ENCODE data around the gene MEGF6.

DNA sequence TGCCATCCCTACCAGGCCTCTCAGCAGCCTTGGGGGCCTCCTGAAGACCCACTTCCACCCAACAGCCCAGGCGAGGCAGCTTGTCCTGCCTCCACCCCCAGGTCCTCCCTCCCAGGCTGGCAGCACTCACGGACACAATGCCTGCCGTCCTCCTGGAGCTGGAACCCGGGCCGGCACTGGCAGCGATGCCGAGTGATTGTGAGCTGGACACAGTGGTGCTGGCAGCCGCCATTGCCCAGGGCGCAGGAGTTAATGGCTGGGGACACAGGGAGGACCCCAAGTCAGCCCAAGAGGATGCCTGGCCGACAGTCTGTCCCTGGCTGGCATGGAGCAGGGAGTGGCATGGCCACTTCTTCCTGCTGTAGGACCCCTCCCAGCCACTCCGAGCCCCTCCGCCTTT lies 96.0 kb downstream of the MEGF6 start:
- TF ChIP-seq EZH2phosphoT487 (IDR thresholded peaks at IDR 0.05; ENCODE audit: borderline replicate concordance, low read length), result no peak
- TF ChIP-seq, protein P1, sequence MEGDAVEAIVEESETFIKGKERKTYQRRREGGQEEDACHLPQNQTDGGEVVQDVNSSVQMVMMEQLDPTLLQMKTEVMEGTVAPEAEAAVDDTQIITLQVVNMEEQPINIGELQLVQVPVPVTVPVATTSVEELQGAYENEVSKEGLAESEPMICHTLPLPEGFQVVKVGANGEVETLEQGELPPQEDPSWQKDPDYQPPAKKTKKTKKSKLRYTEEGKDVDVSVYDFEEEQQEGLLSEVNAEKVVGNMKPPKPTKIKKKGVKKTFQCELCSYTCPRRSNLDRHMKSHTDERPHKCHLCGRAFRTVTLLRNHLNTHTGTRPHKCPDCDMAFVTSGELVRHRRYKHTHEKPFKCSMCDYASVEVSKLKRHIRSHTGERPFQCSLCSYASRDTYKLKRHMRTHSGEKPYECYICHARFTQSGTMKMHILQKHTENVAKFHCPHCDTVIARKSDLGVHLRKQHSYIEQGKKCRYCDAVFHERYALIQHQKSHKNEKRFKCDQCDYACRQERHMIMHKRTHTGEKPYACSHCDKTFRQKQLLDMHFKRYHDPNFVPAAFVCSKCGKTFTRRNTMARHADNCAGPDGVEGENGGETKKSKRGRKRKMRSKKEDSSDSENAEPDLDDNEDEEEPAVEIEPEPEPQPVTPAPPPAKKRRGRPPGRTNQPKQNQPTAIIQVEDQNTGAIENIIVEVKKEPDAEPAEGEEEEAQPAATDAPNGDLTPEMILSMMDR (IDR thresholded peaks at IDR 0.05; ENCODE audit: low read depth, low read length, poor library complexity, severe bottlenecking), result no peak
